GM11168 (cell line): ENCODE results near the gene SLC40A1.

ENCODE experiments used
- in situ Hi-C: fragments of 300-500 bp; cut with MboI; formaldehyde crosslinking; loops from one replicate; pipeline ENCODE4 v1.12.0; 2022; ENCODE audit warnings: low sequenced_read_pairs; ENCODE audit not compliant: unreplicated experiment

SLC40A1 gene, protein sequence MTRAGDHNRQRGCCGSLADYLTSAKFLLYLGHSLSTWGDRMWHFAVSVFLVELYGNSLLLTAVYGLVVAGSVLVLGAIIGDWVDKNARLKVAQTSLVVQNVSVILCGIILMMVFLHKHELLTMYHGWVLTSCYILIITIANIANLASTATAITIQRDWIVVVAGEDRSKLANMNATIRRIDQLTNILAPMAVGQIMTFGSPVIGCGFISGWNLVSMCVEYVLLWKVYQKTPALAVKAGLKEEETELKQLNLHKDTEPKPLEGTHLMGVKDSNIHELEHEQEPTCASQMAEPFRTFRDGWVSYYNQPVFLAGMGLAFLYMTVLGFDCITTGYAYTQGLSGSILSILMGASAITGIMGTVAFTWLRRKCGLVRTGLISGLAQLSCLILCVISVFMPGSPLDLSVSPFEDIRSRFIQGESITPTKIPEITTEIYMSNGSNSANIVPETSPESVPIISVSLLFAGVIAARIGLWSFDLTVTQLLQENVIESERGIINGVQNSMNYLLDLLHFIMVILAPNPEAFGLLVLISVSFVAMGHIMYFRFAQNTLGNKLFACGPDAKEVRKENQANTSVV

DNA sequence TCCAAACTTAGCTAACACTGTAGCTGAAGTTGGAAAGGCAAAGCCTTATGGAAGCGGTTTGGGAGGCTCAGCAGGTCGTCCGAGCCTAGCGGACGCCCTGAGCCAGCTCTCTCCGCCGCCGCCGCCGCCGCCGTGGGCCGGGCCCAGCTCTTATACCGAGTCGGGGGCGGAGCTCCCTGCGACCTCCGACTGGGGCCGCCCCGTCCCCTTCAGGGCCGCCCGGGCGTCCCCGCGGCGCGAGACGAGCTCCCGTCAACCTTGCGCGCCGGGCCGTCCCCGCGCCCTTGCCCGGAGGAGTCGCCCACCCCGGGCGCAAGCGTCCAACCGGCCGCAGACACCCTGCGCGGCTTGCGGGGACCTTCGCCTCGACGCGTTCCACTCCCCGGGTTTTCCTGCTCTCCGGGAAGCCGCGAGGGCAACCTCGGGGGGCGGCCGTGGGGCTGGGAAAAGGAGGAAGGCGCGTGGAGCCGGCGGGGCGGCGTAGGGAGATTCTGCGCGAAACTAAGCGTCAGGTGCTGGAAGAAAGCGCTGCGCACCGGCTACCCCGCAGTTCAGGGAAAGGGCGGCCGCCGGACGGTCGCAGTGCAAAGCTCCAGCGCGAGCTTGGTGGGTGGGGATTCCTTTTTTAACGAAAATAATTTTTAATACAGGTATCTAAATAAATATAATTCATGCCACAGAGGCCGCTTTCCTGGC lies at the start of gene SLC40A1:
SLC40A1 (minus strand) TSS at position 129 of the 696 bp plus-strand sequence. CDS start 326 bp downstream, outside the sequence.
- in situ Hi-C loops, result no loop called here

DNA sequence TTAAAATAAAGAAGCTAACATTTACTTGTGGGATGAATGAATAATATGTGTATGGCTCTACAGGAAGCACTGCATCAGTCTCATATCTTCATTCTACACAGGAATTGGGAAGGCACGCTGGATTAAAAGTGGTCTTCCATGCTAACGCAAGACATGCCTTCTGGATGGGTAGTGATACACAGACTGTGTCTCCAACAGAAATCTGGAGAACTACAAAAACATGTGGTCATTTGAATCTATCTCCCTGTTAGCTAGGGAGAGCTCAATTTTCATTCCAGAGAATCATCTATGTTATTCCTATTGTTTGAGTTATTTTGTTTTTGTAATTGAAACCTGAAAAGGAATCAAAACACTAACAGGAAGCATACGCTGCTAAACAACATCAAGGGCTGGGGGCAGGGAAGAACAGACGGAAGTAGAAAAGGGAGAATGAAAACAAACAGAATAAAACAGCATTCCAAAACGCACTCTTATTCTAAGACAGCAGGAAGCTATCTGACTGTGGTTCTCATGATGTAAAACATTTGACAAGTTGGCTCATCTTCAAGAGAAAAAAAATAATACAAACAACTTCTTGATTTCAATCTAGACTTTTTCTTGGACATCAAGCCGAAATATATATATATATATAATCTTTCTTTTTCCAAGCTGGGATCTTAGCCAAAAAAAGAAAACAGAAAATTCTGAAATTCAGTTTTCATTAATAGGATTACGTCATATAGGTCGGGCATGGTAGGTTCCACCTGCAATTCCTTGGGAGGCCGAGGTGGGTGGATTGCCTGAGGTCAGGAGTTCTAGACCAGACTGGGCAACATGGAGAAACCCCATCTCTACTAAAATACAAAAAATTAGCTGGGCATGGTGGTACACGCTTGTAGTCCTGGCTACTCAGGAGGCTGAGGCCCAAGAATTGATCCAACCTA lies 49.2 kb upstream of the SLC40A1 start:
- in situ Hi-C loops, result loop anchor here (10.0 kb wide), 1 partner anchor 55 kb away; no protein-coding TSS in a partner anchor

GRCh38 chr2:189628817-189629530 lies 48.4 kb upstream of the SLC40A1 start:
- in situ Hi-C loops, result no loop called here

DNA sequence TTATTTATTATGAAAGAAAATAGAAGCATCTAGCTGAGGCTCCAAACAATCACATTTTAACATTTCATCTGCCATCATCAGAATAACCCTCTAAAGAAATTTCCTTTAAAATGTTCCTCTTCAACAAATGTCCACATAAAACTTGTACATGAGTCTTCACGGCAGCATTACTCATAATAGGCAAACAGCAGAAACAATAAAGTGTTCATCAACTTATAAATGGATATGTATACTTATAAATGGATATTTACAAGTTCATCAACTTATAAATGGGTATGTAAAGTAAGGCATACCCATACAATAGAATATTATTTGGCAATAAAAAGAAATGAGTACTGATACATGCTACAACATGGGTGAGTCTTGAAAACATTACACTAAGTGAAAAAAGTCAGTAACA lies 47.2 kb upstream of the SLC40A1 start:
- in situ Hi-C loops, result no loop called here

GRCh38 chr2:189625636-189626035 lies 45.0 kb upstream of the SLC40A1 start:
- in situ Hi-C loops, result no loop called here

- in situ Hi-C loops, result no loop called here
Observed at GRCh38 chr2:189624648-189625355, 44.2 kb upstream of the SLC40A1 start.

GRCh38 chr2:189623049-189623448 lies 42.5 kb upstream of the SLC40A1 start:
- in situ Hi-C loops, result no loop called here

- in situ Hi-C loops, result no loop called here
Observed at GRCh38 chr2:189621781-189622180, 41.2 kb upstream of the SLC40A1 start.

DNA sequence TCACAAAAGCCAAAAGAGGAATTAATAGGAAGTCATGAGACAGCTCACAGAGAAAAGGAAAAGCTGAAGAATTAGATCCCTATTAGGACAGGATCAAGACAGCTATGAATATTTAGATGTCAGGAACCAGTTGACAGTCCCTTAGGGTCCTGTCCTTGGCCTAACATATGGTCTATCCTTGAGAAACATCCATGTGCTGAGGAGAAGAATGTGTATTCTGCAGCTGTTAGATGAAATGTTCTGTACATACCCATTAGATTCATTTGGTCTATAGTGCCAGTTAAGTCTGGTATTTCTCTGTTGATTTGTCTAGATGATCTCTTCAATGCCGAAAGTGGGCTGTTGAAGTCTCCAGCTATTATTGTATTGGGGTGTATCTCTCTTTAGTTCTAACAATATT lies 37.6 kb upstream of the SLC40A1 start:
- in situ Hi-C loops, result no loop called here

- in situ Hi-C loops, result no loop called here
Observed at GRCh38 chr2:189614585-189614984, 34.0 kb upstream of the SLC40A1 start.

DNA sequence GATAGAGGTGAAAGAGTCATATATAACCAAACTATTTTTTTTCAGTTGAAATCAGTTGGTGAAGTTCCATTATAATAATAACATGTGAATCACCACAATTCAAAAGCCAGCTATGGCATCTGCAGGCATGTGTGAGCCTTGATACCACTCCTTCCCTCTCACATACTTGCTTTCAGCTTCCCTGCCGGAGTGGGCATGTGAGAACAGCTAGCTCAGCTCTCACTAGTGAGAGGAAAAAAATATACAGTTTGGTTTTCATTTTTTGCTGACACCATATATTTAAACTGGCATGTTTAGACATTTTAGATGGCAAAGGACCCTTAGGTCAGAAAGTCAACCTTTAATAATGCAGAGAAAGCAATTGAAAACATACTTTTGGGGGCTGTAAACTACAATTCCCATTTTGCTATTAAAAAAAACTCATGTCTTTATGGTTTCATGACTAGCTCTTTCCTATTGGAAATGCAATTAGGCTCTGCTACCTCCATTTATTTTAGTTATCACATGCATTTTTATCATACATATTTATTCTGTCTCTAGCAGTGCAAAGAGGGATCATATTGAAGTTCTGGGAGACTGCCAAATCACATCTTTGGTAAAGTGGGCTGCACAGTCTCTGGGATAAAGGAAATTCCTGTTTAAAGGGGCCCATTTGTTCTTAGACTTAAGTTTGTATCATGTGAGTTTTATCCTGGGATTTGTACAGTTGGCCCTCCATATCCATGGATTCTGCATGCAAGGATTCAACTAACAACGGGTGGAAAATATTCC lies 33.2 kb upstream of the SLC40A1 start:
- in situ Hi-C loops, result no loop called here

DNA sequence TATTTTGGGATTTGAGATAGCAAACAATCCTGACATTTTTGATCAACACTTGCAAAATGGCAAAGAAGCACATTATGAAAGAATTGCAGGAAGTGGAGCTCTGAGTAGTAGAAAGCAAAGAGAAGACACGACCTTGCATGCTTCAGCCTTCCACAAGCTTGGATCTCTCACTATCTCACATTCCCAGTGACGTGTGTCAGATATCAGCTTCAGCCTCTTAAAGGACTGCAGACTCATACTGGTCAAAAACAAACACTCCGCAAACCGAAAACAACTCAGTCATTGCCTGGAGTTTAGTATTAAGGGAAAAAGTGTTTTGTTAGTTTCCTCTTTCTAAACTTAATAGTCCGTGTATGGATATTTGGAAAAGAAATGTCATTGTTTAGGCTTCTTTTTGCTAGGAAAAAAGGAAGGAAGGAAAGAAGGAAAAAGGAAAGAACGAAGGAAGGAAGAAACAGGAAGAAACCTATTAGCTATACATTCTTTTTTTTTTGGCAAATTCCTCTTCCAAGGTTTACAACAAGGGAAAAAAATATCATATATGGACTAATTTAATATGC lies 32.6 kb upstream of the SLC40A1 start:
- in situ Hi-C loops, result no loop called here

DNA sequence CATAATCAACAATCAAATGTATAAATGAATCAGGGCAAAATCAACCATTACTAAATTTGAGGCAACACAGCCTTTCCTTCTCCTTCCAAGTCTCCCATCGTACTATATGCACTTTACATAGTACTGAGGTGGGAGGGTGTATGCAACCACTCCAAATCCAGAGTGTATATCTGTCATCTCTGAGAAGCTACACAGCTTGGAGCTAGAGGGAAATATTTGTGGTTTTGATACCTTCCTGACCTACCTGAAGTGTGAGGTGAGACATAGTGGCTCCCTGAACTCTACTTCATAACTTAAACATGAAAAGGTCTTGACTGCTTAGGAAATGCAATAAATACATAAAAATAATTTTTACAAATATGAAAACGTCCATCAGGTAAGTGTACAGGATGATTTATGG lies 30.1 kb upstream of the SLC40A1 start:
- in situ Hi-C loops, result no loop called here

DNA sequence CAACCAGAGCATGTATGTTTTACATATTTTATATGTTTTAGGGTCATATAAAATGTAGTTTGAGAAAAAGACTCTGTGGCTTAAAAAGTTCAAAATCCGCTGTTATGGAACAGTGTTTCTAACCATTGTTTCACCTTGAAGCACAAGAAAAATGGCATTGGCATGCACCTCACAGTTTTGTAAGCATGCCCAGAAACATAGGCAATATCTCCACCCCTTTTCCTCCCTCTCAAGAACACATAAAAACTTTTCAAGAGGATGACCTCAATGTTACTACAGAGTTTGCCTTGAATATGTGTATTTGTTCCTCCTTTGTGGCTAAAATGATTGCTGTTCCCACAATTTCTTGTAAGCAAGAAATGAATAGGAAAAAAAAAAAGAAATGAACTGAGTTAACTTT lies 29.3 kb upstream of the SLC40A1 start:
- in situ Hi-C loops, result no loop called here

- in situ Hi-C loops, result no loop called here
Observed at GRCh38 chr2:189609423-189609816, 28.8 kb upstream of the SLC40A1 start.

DNA sequence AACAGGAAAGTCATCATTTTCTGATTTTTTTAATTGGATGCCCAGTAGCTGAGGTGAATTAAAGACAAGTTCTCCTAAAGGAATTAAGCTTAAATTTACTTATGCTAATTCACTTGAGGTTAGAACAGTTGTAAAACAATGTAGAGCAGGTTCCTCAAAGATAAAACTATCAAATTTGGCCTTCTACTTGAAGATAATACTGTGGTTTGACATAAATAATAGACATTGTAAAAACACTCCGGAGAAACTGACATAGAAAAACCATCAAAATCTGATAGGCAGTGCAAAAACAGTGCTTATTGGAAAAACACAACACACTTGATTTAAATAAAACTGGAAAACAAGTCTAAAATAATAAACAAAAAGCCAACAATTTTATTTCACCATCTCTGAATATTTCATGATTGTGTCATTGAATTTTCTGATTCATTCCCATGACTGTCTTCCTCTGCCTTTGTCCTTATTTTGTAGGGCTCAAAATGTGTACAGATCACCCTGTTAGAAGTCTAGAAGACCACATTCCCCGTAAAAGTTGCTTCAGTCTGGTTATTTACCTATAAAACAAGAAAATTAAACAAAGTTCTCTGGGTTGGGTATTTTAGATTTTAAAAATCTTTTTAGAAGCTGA lies 28.3 kb upstream of the SLC40A1 start:
- in situ Hi-C loops, result no loop called here

DNA sequence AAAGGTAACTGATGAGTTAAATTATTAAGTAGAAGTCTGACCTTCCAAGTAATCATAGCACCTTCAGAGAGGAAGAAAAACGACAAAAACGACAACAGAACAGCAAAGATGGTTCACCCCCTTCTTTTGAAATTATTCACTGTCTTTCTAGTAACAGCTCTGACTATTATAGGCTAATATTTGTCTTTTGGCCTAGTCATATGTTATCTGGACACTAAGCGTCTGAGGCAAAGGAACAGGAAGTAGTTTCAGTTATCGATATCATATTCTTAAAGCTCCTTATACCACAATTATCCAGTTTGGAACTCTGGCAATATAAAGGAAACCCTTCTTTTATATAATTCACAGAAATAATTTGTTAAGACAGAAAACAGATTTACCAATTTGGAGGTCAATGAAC lies 27.6 kb upstream of the SLC40A1 start:
- in situ Hi-C loops, result no loop called here

DNA sequence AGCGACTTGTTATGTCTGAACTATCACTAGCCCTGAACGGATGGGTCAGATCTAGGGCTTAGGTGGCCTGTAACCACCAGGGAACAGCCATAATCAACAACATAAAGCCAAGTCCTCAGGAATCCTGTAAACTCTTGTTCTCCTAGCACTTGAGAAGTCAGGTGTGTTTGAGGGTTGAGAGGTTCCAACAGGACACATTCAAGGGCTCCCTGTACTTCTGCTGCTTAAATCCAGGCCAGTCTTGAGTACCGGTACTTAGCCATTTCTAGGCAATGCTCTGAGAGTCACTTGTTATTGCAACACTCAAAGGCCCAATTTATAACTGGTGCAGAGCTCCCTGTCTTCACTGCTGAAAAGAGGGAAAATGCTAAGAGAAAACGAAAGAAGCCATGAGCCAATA lies 21.6 kb upstream of the SLC40A1 start:
- in situ Hi-C loops, result no loop called here
